Inflammatory macrophage treated with lipopolysaccharide for 4 hours (primary cell): ENCODE data around the gene KRTAP1-5.
A peak's percentile ranks its signal among the peaks of the same experiment; 100 is the strongest.
"Not testable (repeated sequence)": the region's sequence is repeated elsewhere in the genome, so short reads cannot be mapped to it uniquely, and the experiment has no call there.

Experiments
- DNase-seq: peaks from one replicate; pipeline ENCODE4 v3.0.0-alpha.2; 2020

KRTAP1-5 gene

GRCh38 chr17:41026715-41027471, at the start of gene KRTAP1-5:
TSS of gene KRTAP1-5 (minus strand) at chr17:41027208. CDS start at chr17:41027155, 53 bp downstream.
- DNase-seq: no peak

GRCh38 chr17:41076788-41077187, 49.8 kb upstream of the KRTAP1-5 start:
- DNase-seq: no peak

GRCh38 chr17:41073676-41074075, 46.7 kb upstream of the KRTAP1-5 start:
- no peak for DNase-seq

GRCh38 chr17:41071606-41072360, 44.8 kb upstream of the KRTAP1-5 start:
- DNase-seq: no peak

GRCh38 chr17:41069031-41069430, 42.0 kb upstream of the KRTAP1-5 start:
- DNase-seq: no peak

GRCh38 chr17:41067281-41067680, 40.3 kb upstream of the KRTAP1-5 start:
- no peak for DNase-seq

- DNase-seq: peak; percentile 17
Measured at GRCh38 chr17:41065829-41066624, 39.0 kb upstream of the KRTAP1-5 start, which contains the start of gene KRTAP2-4. TSS of gene KRTAP2-4 (minus strand) at chr17:41065879. CDS start at chr17:41065845, 34 bp downstream.

- not testable (repeated sequence) for DNase-seq
Measured at GRCh38 chr17:41065016-41065689, 38.1 kb upstream of the KRTAP1-5 start.

- no peak for DNase-seq
Measured at GRCh38 chr17:41064301-41064700, 37.3 kb upstream of the KRTAP1-5 start.

GRCh38 chr17:41063449-41063848, 36.4 kb upstream of the KRTAP1-5 start:
- no peak for DNase-seq

GRCh38 chr17:41061964-41062363, 35.0 kb upstream of the KRTAP1-5 start:
- DNase-seq: no peak

- no peak for DNase-seq
Measured at GRCh38 chr17:41060052-41060604, 33.1 kb upstream of the KRTAP1-5 start, which contains the start of gene KRTAP2-3. TSS of gene KRTAP2-3 (minus strand) at chr17:41060114. CDS start at chr17:41060050, 64 bp downstream.

- DNase-seq: not testable (repeated sequence)
Measured at GRCh38 chr17:41059276-41060051, 32.5 kb upstream of the KRTAP1-5 start.

- no peak for DNase-seq
Measured at GRCh38 chr17:41058741-41059140, 31.7 kb upstream of the KRTAP1-5 start.

GRCh38 chr17:41057547-41057946, 30.5 kb upstream of the KRTAP1-5 start:
- DNase-seq: no peak

- not testable (repeated sequence) for DNase-seq
Measured at GRCh38 chr17:41055130-41055529, 28.1 kb upstream of the KRTAP1-5 start, which contains the start of gene KRTAP2-2. TSS of gene KRTAP2-2 (minus strand) at chr17:41055230. CDS start at chr17:41055211, 19 bp downstream.

- not testable (repeated sequence) for DNase-seq
Measured at GRCh38 chr17:41054556-41054955, 27.5 kb upstream of the KRTAP1-5 start.

- DNase-seq: no peak
Measured at GRCh38 chr17:41054025-41054424, 27.0 kb upstream of the KRTAP1-5 start.

- DNase-seq: no peak
Measured at GRCh38 chr17:41052566-41052965, 25.6 kb upstream of the KRTAP1-5 start.

- no peak for DNase-seq
Measured at GRCh38 chr17:41049110-41049509, 22.1 kb upstream of the KRTAP1-5 start.

- DNase-seq: no peak
Measured at GRCh38 chr17:41048441-41048840, 21.4 kb upstream of the KRTAP1-5 start.
